ENCODE results near the gene TMEM240. TPM values are rescaled to one million over a fixed set of nuclear protein-coding genes. Genes with fewer than 3 reads are reported as not detected.
"Not testable (repeated sequence)": the region's sequence is repeated elsewhere in the genome, so short reads cannot be mapped to it uniquely, and the experiment has no call there.

Gene TMEM240
- polyA plus RNA-seq, 3 donors: 5.0 to 9.6 (median 8.6) TPM

DNA sequence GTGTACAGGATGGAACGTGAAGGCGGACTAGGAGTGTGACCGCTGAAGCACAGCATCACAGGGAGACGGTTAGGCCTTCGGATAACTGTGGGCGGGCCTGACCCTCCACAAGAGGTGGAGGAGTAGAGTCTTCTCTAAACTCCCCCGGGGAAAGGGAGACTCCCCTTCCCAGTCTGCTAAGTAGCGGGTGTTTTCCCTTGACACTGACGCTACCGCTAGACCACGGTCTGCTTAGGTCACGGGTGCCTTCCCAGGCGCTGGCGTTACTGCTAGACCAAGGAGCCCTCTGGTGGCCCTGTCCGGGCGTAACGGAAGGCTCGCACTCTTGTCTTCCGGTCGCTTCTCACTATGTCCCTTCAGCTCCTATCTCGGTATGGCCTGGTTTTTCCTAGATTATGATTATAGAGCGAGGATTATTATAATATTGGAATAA, 35.0 kb downstream of the TMEM240 start:
- not testable (repeated sequence) for DNase-seq

DNA sequence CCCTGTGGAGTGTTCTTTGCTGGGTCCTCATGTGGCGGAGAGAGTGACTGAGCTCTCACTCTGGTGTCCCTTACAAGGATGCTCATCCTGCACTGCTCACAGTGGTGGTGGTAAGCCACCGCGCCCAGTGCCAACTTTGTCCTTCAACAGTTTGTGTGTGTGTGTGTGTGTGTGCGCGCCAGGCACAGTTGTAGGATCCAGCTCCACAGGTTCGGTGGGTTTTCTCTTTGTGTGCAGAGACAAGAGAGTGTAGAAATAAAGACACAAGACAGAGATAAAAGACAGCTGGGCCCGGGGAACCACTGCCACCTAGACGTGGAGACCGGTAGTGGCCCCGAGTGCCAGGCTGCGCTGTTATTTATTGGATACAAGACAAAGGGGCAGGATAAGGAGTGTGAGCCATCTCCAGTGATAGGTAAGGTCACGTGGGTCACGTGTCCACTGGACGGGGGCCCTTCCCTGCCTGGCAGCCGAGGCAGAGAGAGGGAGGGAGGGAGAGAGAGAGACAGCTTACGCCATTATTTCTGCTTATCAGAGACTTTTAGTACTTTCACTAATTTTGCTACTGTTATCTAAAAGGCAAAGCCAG, 35.6 kb downstream of the TMEM240 start:
- DNase-seq: peak; percentile 60

DNA sequence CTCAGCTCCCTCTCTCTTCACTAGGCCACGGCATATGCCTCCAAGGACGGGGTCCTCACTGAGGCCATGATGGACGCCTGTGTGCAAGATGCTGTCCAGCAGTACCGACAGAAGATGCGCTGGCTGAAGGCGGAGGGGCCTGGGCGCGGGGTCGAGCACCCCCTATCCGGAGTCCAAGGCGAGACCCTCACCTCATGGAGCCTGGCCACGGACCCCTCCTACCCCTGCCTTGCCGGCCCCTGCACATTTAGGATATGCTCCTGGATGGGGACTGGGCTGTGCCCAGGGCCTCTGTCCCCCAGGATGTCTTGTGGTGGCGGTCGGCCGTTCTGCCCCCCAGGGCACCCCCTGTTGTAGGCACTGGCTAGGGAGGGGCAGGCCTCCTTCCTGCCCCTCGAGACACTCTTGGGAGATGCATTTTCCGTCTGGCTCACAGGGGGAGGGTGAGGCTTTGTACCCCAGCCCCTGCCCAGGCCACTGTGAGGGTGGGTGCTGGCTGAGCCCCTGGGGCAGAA, 44.9 kb downstream of the TMEM240 start:
- not testable (repeated sequence) for DNase-seq

DNA sequence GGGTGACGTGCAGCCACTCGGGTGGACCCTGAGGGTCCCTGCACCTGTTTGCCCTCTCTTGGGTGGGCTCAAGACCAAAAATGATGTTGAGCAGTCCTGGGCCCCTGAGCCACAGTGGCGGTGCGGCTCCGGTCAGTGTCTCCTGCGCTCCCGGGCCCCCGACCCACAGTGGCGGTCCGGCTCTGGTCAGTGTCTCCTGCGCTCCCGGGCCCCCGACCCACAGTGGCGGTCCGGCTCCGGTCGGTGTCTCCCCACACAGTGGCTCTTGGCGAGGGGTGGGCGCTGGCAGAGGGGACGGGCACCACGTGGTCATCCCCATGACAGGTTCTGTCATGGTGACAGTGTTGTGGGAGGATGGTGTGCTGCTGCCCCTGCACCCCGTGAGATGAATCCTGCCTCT, 46.1 kb downstream of the TMEM240 start:
- DNase-seq: not testable (repeated sequence)

DNA sequence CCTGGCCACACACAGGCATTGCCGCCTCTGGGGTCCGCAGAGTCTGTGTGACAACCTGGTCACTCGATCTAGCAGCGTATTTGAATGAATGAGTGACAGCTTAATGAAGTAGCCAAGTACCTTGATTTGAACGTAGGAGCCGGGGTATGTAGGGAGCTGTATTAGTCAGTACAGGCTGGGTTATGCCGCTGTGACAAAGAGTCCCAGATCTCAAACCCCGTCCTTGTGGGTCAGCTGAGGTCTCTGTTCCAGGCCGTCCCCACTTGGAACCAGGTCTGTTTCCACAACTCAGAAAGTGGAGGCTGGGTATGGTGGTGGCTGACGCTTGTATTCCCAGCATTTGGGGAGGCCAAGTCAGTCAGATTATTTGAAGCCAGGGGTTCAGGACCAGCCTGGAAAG, 48.8 kb downstream of the TMEM240 start:
- no peak for DNase-seq

DNA sequence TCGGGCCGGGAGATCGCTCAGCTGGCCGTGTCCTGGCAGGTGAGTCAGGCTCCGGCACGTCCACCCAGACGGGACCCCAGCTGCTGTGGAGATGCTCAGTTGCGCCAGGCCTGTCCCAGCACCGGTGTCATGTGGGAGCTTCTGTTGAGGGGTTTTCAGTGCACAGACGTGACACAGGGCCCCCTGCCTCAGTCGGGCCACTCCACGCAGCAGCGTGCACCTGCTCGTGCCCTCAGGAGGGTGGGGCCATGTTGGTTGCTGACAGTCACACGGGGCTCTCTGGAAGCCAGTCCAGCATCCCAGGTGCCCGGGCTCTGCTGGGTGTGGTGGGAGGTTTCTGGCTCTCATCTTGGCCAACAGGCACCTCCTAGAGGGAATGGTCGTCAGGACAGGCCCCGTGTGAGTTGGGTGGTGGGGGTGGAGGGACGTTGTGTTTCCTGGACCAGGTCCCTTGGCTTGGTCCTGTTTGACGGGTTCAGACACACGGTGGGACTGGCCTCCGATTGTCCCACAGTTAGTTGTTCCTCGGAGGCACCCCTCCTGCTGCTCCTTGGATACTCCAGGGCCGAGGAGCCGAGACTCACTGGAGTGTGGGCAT, 49.7 kb downstream of the TMEM240 start:
- DNase-seq: no peak

DNA sequence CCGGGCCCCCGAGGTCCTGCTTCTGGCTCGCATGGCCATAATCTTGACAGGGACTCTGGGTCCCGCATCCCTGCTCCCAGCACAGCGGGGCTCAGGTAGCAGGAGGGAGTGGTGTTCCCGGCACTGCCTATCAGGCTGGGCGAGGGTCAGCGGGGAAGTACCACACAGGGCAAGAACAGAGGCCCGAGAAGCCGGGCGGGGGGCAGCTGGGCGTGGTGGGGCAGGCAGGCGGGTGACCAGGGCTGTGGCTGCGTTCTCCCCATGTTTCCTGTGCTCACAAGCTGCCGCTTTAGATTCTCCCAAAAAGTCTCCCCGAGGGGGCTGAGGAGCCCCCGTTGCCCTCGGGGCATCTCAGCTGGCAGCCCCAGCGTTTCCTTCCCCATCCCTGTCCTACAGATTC, 50.6 kb downstream of the TMEM240 start:
- DNase-seq: no peak

DNA sequence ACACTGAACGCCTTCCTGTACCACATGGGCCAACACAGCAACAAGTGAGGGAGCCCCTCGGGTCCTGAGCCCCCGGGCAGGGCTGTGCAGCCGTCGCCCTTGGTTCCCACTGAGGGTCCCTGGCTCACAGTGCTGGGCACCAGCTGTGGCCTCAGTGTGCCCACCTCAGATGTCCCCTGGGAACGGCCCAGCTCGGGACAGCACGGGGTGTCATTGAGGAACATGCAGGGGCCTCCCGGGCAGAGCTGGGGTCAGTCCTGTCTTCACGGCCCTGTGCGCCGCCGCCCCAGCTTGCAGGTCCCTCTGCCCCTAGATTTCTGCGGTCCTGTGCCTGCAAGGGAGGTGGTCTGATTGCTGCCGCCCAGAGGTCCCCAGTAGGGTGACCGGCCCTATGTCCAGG, 51.2 kb downstream of the TMEM240 start:
- DNase-seq: no peak

DNA sequence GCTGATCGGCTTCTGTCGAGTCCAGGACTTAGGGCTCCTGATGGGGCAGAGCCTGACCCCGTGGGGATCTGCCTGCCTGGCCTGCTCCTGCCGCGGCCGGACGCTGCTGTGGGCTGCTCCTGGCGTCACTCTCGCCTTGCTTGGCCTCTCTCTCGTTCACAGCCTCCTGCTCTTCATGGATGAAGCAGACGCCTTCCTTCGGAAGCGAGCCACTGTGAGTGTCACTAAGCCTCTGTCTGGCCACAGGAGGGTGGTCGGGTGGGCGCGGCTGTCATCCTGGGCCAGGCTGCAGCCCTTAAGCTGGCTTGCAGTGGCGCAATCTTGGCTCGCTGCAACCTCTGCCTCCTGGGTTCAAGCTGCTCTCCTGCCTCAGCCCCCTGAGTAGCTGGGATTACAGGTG, 52.7 kb downstream of the TMEM240 start:
- DNase-seq: no peak

DNA sequence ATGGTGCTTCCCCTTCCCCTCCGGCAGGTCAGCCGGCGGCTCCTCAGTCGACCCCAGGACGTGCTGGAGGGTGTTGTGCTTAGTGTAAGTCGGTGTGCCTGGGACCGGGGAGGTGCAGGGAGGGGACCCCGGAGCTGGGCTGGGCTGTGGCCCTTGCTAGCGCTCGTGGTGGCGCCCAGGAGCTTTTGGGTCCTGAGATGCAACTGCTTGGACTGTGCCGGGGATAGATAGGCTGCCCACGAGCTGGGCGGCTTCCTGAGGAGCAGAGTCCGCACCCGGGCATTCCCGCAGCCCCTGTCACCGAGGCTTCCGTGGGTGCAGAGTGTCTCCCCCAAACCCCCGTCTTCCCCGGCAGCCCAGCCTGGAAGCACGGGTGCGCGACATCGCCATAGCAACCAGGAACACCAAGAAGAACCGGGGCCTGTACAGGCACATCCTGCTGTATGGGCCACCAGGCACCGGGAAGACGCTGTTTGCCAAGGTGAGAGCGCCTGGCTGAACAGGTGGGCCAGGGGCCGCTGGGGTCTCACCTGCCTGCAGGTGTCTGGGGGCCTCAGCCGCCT, 54.6 kb downstream of the TMEM240 start:
- DNase-seq: not testable (repeated sequence)

DNA sequence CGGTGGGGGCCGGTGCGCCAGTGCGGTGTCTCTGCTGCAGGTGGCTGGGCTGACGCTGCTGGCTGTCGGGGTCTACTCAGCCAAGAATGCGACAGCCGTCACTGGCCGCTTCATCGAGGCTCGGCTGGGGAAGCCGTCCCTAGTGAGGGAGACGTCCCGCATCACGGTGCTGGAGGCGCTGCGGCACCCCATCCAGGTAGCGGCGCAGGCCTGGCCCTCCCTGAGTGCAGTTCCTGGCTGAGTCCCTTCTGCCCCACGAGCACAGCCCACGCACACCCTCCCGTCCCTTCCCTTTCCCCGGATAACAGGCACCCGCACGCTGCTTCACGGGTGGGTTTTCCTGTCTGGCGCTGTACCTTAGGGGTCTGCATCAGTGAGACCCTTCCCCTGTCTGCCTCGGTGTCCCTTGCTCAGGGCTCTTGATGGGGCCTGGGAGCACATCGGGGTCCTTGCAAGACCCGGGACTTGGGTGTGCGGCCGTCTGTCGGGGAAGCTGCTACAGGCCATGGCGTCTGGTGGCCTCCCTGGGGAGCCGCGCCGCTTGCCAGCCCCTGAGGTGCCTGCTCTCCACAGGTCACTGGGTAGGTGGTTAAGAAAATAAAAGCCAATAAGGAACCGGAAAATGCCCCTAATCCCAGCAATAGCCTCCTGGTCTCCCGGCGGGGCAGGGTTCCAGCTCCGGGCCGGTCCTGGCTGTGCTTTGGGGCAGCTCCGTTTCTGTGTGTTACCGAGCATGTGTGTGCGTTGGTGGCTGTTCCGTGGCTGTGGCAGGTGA, 55.3 kb downstream of the TMEM240 start:
- DNase-seq: not testable (repeated sequence)

Other genes starting within 250 kb of the TMEM240 start
- 10 to 100 TPM; 33.2 to 35.6 (median 33.5) TPM for gene ACAP3, start 232.7 kb downstream of the TMEM240 start, polyA plus RNA-seq (ENCODE audit: insufficient read length in 3 of 3)
- gene PUSL1, start 232.0 kb downstream of the TMEM240 start, polyA plus RNA-seq (ENCODE audit: insufficient read length in 3 of 3): 10 to 100 TPM in 2 of 3 donors, 1 to 10 TPM in 1; 8.8 to 11.7 (median 11.2) TPM
- gene INTS11, start 216.0 kb downstream of the TMEM240 start, polyA plus RNA-seq (ENCODE audit: insufficient read length in 3 of 3): 100 to 1,000 TPM; 110 to 159 (median 153) TPM
- 10 to 100 TPM; 15.2 to 21.4 (median 19.0) TPM for gene CPTP, start 215.8 kb downstream of the TMEM240 start, polyA plus RNA-seq (ENCODE audit: insufficient read length in 3 of 3)
- under 1 TPM; 0.39 to 0.57 (median 0.49) TPM for gene TAS1R3, start 209.3 kb downstream of the TMEM240 start, polyA plus RNA-seq (ENCODE audit: insufficient read length in 3 of 3)
- 10 to 100 TPM; 39.7 to 47.5 (median 45.8) TPM for gene DVL1, start 191.2 kb downstream of the TMEM240 start, polyA plus RNA-seq (ENCODE audit: insufficient read length in 3 of 3)
- gene MXRA8, start 182.1 kb downstream of the TMEM240 start, polyA plus RNA-seq (ENCODE audit: insufficient read length in 3 of 3): 100 to 1,000 TPM; 193 to 231 (median 215) TPM
- gene AURKAIP1, start 165.4 kb downstream of the TMEM240 start, polyA plus RNA-seq (ENCODE audit: insufficient read length in 3 of 3): 100 to 1,000 TPM in 1 of 3 donors, 10 to 100 TPM in 2; 78.1 to 110 (median 93.9) TPM
- 100 to 1,000 TPM; 218 to 373 (median 330) TPM for gene CCNL2, start 141.3 kb downstream of the TMEM240 start, polyA plus RNA-seq (ENCODE audit: insufficient read length in 3 of 3)
- gene MRPL20, start 133.3 kb downstream of the TMEM240 start, polyA plus RNA-seq (ENCODE audit: insufficient read length in 3 of 3): 100 to 1,000 TPM; 116 to 128 (median 120) TPM
- 10 to 100 TPM in 2 of 3 donors, 1 to 10 TPM in 1; 9.0 to 15.7 (median 12.0) TPM for gene ANKRD65, start 119.3 kb downstream of the TMEM240 start, polyA plus RNA-seq (ENCODE audit: insufficient read length in 3 of 3)
- 10 to 100 TPM; 61.7 to 76.0 (median 75.6) TPM for gene VWA1, start 104.9 kb downstream of the TMEM240 start, polyA plus RNA-seq (ENCODE audit: insufficient read length in 3 of 3)
- gene ATAD3C, start 90.9 kb downstream of the TMEM240 start, polyA plus RNA-seq (ENCODE audit: insufficient read length in 3 of 3): 1 to 10 TPM; 2.8 to 5.1 (median 4.6) TPM
- gene ATAD3B, start 68.9 kb downstream of the TMEM240 start, polyA plus RNA-seq (ENCODE audit: insufficient read length in 3 of 3): 10 to 100 TPM; 14.7 to 22.7 (median 19.2) TPM
- 10 to 100 TPM; 28.5 to 33.5 (median 32.7) TPM for gene ATAD3A, start 28.5 kb downstream of the TMEM240 start, polyA plus RNA-seq (ENCODE audit: insufficient read length in 3 of 3)
- gene SSU72, start 34.2 kb upstream of the TMEM240 start, polyA plus RNA-seq (ENCODE audit: insufficient read length in 3 of 3): 10 to 100 TPM; 84.8 to 85.3 (median 84.9) TPM
- gene FNDC10, start 59.5 kb upstream of the TMEM240 start, polyA plus RNA-seq (ENCODE audit: insufficient read length in 3 of 3): 1 to 10 TPM; 2.1 to 4.8 (median 3.4) TPM
- 10 to 100 TPM; 46.2 to 72.1 (median 56.6) TPM for gene MIB2, start 74.9 kb upstream of the TMEM240 start, polyA plus RNA-seq (ENCODE audit: insufficient read length in 3 of 3)
- 10 to 100 TPM; 22.6 to 34.6 (median 34.1) TPM for gene MMP23B, start 91.5 kb upstream of the TMEM240 start, polyA plus RNA-seq (ENCODE audit: insufficient read length in 3 of 3)
- 10 to 100 TPM; 38.5 to 44.2 (median 42.7) TPM for gene CDK11B, start 118.4 kb upstream of the TMEM240 start, polyA plus RNA-seq (ENCODE audit: insufficient read length in 3 of 3)
- gene SLC35E2B, start 152.2 kb upstream of the TMEM240 start, polyA plus RNA-seq (ENCODE audit: insufficient read length in 3 of 3): 10 to 100 TPM; 64.0 to 97.8 (median 91.0) TPM
- 10 to 100 TPM; 33.5 to 41.9 (median 35.7) TPM for gene CDK11A, start 183.7 kb upstream of the TMEM240 start, polyA plus RNA-seq (ENCODE audit: insufficient read length in 3 of 3)
- gene NADK, start 237.8 kb upstream of the TMEM240 start, polyA plus RNA-seq (ENCODE audit: insufficient read length in 3 of 3): 10 to 100 TPM; 49.2 to 52.8 (median 49.6) TPM